ENCODE results near the gene RCN2.

The RCN2 gene

GRCh38 chr15:76973362-76973743 is 41.8 kb downstream of the RCN2 start:
- TF ChIP-seq CTCF (IDR thresholded peaks at IDR 0.05; ENCODE audit: control insufficient read depth, insufficient read depth, low read depth, low read length, missing control alignments), result peak; percentile 44
- no peak for DNase-seq (ENCODE audit: low read depth)
- no peak overlapping the region for H3K4me3 ChIP-seq (ENCODE audit: control insufficient read depth, low read depth, low read length)

- H3K4me3 ChIP-seq (ENCODE audit: control insufficient read depth, low read depth, low read length), result no peak overlapping the region
- no peak for TF ChIP-seq CTCF (IDR thresholded peaks at IDR 0.05; ENCODE audit: control insufficient read depth, insufficient read depth, low read depth, low read length, missing control alignments)
- no peak for DNase-seq (ENCODE audit: low read depth)
These were observed 42.4 kb downstream of the RCN2 start for GRCh38 chr15:76973906-76974305.

- no peak for TF ChIP-seq CTCF (IDR thresholded peaks at IDR 0.05; ENCODE audit: control insufficient read depth, insufficient read depth, low read depth, low read length, missing control alignments)
- no peak overlapping the region for H3K4me3 ChIP-seq (ENCODE audit: control insufficient read depth, low read depth, low read length)
- no peak for DNase-seq (ENCODE audit: low read depth)
These were observed 43.0 kb downstream of the RCN2 start for GRCh38 chr15:76974456-76975036.

GRCh38 chr15:76976141-76976540 is 44.6 kb downstream of the RCN2 start:
- no peak for TF ChIP-seq CTCF (IDR thresholded peaks at IDR 0.05; ENCODE audit: control insufficient read depth, insufficient read depth, low read depth, low read length, missing control alignments)
- no peak overlapping the region for H3K4me3 ChIP-seq (ENCODE audit: control insufficient read depth, low read depth, low read length)
- no peak for DNase-seq (ENCODE audit: low read depth)

- no peak for TF ChIP-seq CTCF (IDR thresholded peaks at IDR 0.05; ENCODE audit: control insufficient read depth, insufficient read depth, low read depth, low read length, missing control alignments)
- no peak overlapping the region for H3K4me3 ChIP-seq (ENCODE audit: control insufficient read depth, low read depth, low read length)
- DNase-seq (ENCODE audit: low read depth), result no peak
These were observed 45.2 kb downstream of the RCN2 start for GRCh38 chr15:76976572-76977270.

- no peak for TF ChIP-seq CTCF (IDR thresholded peaks at IDR 0.05; ENCODE audit: control insufficient read depth, insufficient read depth, low read depth, low read length, missing control alignments)
- no peak overlapping the region for H3K4me3 ChIP-seq (ENCODE audit: control insufficient read depth, low read depth, low read length)
- no peak for DNase-seq (ENCODE audit: low read depth)
These were observed 47.2 kb downstream of the RCN2 start for GRCh38 chr15:76978522-76979330.
